CD4-positive, alpha-beta T cell (primary cell): ENCODE data around the gene NNMT. TPM values are rescaled to one million over a fixed set of nuclear protein-coding genes. Genes with fewer than 3 reads are reported as not detected.

Experiments
- ATAC-seq: fragments of 200-7000 bp; cut with Tn5 transposase; one replicate; pipeline ENCODE4 v1.10.0; 2022; ENCODE audit warnings: mild to moderate bottlenecking; ENCODE audit not compliant: poor library complexity
- CTCF ChIA-PET: fragments of 350-600 bp; sonication (Branson Sonifier 250); formaldehyde crosslinking; loops from one replicate; lab custom pipeline; 2021; ENCODE audit warnings: antibody characterized with exemption, inconsistent platforms; lab: Charles Lee
- POLR2A ChIA-PET: fragments of 350-600 bp; sonication (Branson Sonifier 250); formaldehyde crosslinking; loops from one replicate; lab custom pipeline; 2021; ENCODE audit warnings: antibody characterized with exemption, inconsistent platforms; lab: Charles Lee
- DNase-seq, 14 experiments: peaks; one replicate each; pipeline ENCODE4 v3.0.0-alpha.2; 2013 to 2020; ENCODE audit warnings: mixed read lengths in 2 of 14
- H3K27ac ChIP-seq, 2 donors: one replicate each; pipeline versions ENCODE4 v1.5.1 to v1.7.0; 2013; ENCODE audit warnings: low read length in 2 of 2, low read depth in 1 of 2, mild to moderate bottlenecking in 1 of 2
- H3K27me3 ChIP-seq, 2 experiments: 1 replicate in 1 of 2; 2 replicates in 1 of 2; pipeline versions ENCODE4 v1.6.1 to v1.7.0; 2013; ENCODE audit warnings: low read length in 2 of 2, control low read depth in 1 of 2, mild to moderate bottlenecking in 1 of 2, moderate library complexity in 1 of 2; ENCODE audit not compliant: insufficient read depth in 2 of 2, control insufficient read depth in 1 of 2
- H3K36me3 ChIP-seq: one replicate; pipeline ENCODE4 v1.6.1; 2013; ENCODE audit warnings: low read length, control low read depth; ENCODE audit not compliant: insufficient read depth
- H3K4me1 ChIP-seq: one replicate; pipeline ENCODE4 v1.6.1; 2013; ENCODE audit warnings: low read length, control low read depth; ENCODE audit not compliant: insufficient read depth
- H3K4me3 ChIP-seq: one replicate; pipeline ENCODE4 v1.5.1; 2013; ENCODE audit warnings: mild to moderate bottlenecking, low read length, moderate library complexity
- H3K9me3 ChIP-seq, 2 experiments: 1 replicate in 1 of 2; 2 replicates in 1 of 2; pipeline versions ENCODE4 v1.6.1 to v1.7.0; 2013; ENCODE audit warnings: low read length in 2 of 2, mild to moderate bottlenecking in 2 of 2, control low read depth in 1 of 2, moderate library complexity in 1 of 2; ENCODE audit not compliant: control insufficient read depth in 1 of 2, insufficient read depth in 1 of 2
- H3K27ac Mint-ChIP-seq: one replicate; pipeline ENCODE4 v1.8.0; 2020; ENCODE audit warnings: mixed read lengths
- H3K27me3 Mint-ChIP-seq: one replicate; pipeline ENCODE4 v1.8.0; 2021; ENCODE audit warnings: mixed read lengths
- H3K36me3 Mint-ChIP-seq: one replicate; pipeline ENCODE4 v1.8.0; 2021; ENCODE audit warnings: low read depth, mixed read lengths
- H3K4me1 Mint-ChIP-seq: one replicate; pipeline ENCODE4 v1.8.0; 2021; ENCODE audit warnings: low read depth, mixed read lengths
- H3K4me3 Mint-ChIP-seq: one replicate; pipeline ENCODE4 v1.8.0; 2020; ENCODE audit warnings: mild to moderate bottlenecking, mixed read lengths
- H3K9me3 Mint-ChIP-seq: one replicate; pipeline ENCODE4 v1.8.0; 2020; ENCODE audit warnings: mixed read lengths
- CTCF ChIP-seq: fragments of 200-600 bp; IDR thresholded peaks from one replicate; pipeline ENCODE4 v1.8.0; 2022; ENCODE audit warnings: antibody characterized with exemption, mild to moderate bottlenecking
- intact Hi-C, 2 experiments: fragments of 100-400 bp; cut with DNase I in 1 of 2; cut with micrococcal nuclease in 1 of 2; formaldehyde crosslinking; loops; one replicate each; pipeline versions ENCODE4 v1.15.1 to v1.9.0; 2023 to 2025; cut with DNase I, micrococcal nuclease
- total RNA-seq, 174 experiments: library from RNA in 2 of 174; stranded (reverse) in 2 of 174; gene quantifications; one replicate each; pipeline ENCODE4 v1.2.3 and lab custom pipeline; 2021 to 2026

Gene NNMT
- total RNA-seq, 2 experiments from 2014 or later = not detected

- CTCF ChIA-PET = no interaction called here
These were observed 57.9 kb downstream of the NNMT start for GRCh38 chr11:114354076-114354475.

DNA sequence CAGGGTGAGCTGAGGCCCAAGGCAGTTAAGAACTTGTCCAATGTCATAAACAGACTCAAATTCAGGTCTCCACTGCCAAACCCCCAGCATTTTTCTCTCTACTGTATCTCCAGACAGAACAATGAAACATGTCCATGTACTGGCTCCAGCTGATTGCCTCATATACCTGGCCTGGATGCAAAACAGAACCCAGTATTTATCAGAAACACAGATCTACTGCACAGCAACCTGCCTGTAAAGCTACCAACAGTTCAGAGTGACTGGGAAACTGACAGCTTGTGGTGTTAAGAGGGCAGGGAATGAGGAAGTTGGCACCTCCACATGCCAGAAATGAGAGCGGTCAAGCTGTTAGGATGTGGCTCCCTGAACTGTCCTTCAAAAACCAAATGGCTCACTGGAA is 62.5 kb downstream of the NNMT start:
- no peak for DNase-seq
- H3K27me3 ChIP-seq = no peaks in the 10 kb centered on the region
- intact Hi-C loops = no loop called here
- Mint-ChIP-seq H3K4me1 (no peaks in the 10 kb centered on the region), H3K36me3 (no peaks in the 10 kb centered on the region), H3K27me3 (no peaks in the 10 kb centered on the region), H3K4me3 (no peak overlapping the region), H3K9me3 (no peaks in the 10 kb centered on the region), H3K27ac (no peak overlapping the region)
- H3K36me3 ChIP-seq = no peaks in the 10 kb centered on the region
- CTCF ChIA-PET = no interaction called here
- no peak for TF ChIP-seq CTCF
- no peak overlapping the region for H3K4me3 ChIP-seq
- H3K9me3 ChIP-seq = no peaks in the 10 kb centered on the region
- POLR2A ChIA-PET = no interaction called here
- no peaks in the 10 kb centered on the region for H3K4me1 ChIP-seq
- ATAC-seq = no peak
- H3K27ac ChIP-seq = no peak overlapping the region

More at GRCh38 chr11:114354076-114354475, 57.9 kb downstream of the NNMT start:
- no peak for TF ChIP-seq CTCF
- no peaks in the 10 kb centered on the region for H3K9me3 Mint-ChIP-seq
- no peak overlapping the region for H3K4me3 Mint-ChIP-seq
- H3K27ac ChIP-seq = no peak overlapping the region
- no peaks in the 10 kb centered on the region for H3K9me3 ChIP-seq
- no peaks in the 10 kb centered on the region for H3K27me3 ChIP-seq
- H3K27ac Mint-ChIP-seq = no peak overlapping the region
- intact Hi-C loops = no loop called here
- no peaks in the 10 kb centered on the region for H3K4me1 Mint-ChIP-seq
- no peaks in the 10 kb centered on the region for H3K36me3 ChIP-seq
- H3K4me3 ChIP-seq = no peak overlapping the region
- POLR2A ChIA-PET = no interaction called here
- ATAC-seq = no peak
- no peak for DNase-seq
- no peaks in the 10 kb centered on the region for H3K27me3 Mint-ChIP-seq
- H3K36me3 Mint-ChIP-seq = no peaks in the 10 kb centered on the region
- H3K4me1 ChIP-seq = no peaks in the 10 kb centered on the region

- Mint-ChIP-seq H3K4me1 (no peaks in the 10 kb centered on the region), H3K27ac (no peak overlapping the region), H3K9me3 (no peaks in the 10 kb centered on the region), H3K4me3 (no peak overlapping the region), H3K36me3 (no peaks in the 10 kb centered on the region), H3K27me3 (no peaks in the 10 kb centered on the region)
- no peaks in the 10 kb centered on the region for H3K36me3 ChIP-seq
- H3K27ac ChIP-seq = no peak overlapping the region
- ChIA-PET POLR2A (no interaction called here), CTCF (no interaction called here)
- no peaks in the 10 kb centered on the region for H3K4me1 ChIP-seq
- no peak for TF ChIP-seq CTCF
- ATAC-seq (no peak), DNase-seq (no peak)
- H3K27me3 ChIP-seq = no peaks in the 10 kb centered on the region
- no peak overlapping the region for H3K4me3 ChIP-seq
- intact Hi-C loops = no loop called here
- no peaks in the 10 kb centered on the region for H3K9me3 ChIP-seq
These were observed 63.1 kb downstream of the NNMT start for GRCh38 chr11:114359342-114359741.
